ENCODE measurements around the gene RCE1. TPM values are rescaled to one million over a fixed set of nuclear protein-coding genes. Genes with fewer than 3 reads are reported as not detected.

The RCE1 gene
- total and polyA plus RNA-seq, 3 donors from 2014 or later, result 26.4 to 56.9 (median 54.3) TPM

GRCh38 chr11:66877588-66878385 is 34.5 kb downstream of the RCE1 start:
- no peak for TF ChIP-seq CTCF (IDR thresholded peaks at IDR 0.05)
- TF ChIP-seq POLR2A (IDR thresholded peaks at IDR 0.05), result no peak
- WGBS, 2 donors, result 87 to 89% methylated on average over 9 of the region's 9 CpGs
- H3K4me1 ChIP-seq, result no peaks in the 10 kb centered on the region
- no peak overlapping the region for H3K4me3 ChIP-seq
- intact Hi-C loops (cut with DNase I; ENCODE audit: low total_unique reads), result no loop called here
- no peaks in the 10 kb centered on the region for H3K9me3 ChIP-seq
- H3K27ac ChIP-seq, result no peak overlapping the region
- no peaks in the 10 kb centered on the region for H3K27me3 ChIP-seq
- no peak for DNase-seq
- no peaks in the 10 kb centered on the region for H3K36me3 ChIP-seq (ENCODE audit: low read depth, missing control alignments)

DNA sequence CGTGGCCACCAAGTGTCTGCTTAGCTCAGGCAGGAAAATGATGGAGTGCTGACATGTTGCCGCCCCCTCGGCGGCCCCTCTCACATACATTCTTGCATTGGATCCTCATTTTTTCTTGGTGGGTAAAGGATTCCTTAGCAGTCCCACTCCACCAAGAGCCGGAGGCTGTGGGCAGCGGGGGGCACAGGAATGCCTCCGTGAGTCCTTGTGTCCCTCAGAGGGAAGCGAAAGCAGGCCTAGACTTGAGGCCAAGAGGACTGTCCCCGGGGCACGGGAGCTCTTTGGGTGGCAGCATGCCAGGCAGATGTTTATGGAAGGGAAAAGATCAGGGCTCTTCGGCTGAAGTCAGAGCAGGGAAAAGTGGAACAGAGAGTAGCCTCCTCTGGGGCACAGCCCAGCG is 35.2 kb downstream of the RCE1 start:
- intact Hi-C loops (cut with DNase I; ENCODE audit: low total_unique reads), result no loop called here
- no peak overlapping the region for H3K4me3 ChIP-seq
- H3K27ac ChIP-seq, result no peak overlapping the region
- no peaks in the 10 kb centered on the region for H3K4me1 ChIP-seq
- DNase-seq, result no peak
- no peaks in the 10 kb centered on the region for H3K36me3 ChIP-seq (ENCODE audit: low read depth, missing control alignments)
- TF ChIP-seq CTCF (IDR thresholded peaks at IDR 0.05), result no peak
- no peak for TF ChIP-seq POLR2A (IDR thresholded peaks at IDR 0.05)
- H3K9me3 ChIP-seq, result no peaks in the 10 kb centered on the region
- H3K27me3 ChIP-seq, result no peaks in the 10 kb centered on the region
- 73 to 83% methylated on average over 6 to 12 of the region's 12 CpGs for WGBS, 2 donors

GRCh38 chr11:66879000-66879399 is 35.8 kb downstream of the RCE1 start:
- H3K27me3 ChIP-seq, result no peaks in the 10 kb centered on the region
- H3K36me3 ChIP-seq (ENCODE audit: low read depth, missing control alignments), result no peaks in the 10 kb centered on the region
- WGBS, 2 donors, result 72 to 91% methylated on average over 2 to 7 of the region's 7 CpGs
- H3K4me1 ChIP-seq, result no peaks in the 10 kb centered on the region
- intact Hi-C loops (cut with DNase I; ENCODE audit: low total_unique reads), result no loop called here
- H3K27ac ChIP-seq, result no peak overlapping the region
- H3K9me3 ChIP-seq, result no peaks in the 10 kb centered on the region
- TF ChIP-seq CTCF (IDR thresholded peaks at IDR 0.05) (no peak), POLR2A (IDR thresholded peaks at IDR 0.05) (no peak)
- H3K4me3 ChIP-seq, result no peak overlapping the region
- DNase-seq, result no peak

DNA sequence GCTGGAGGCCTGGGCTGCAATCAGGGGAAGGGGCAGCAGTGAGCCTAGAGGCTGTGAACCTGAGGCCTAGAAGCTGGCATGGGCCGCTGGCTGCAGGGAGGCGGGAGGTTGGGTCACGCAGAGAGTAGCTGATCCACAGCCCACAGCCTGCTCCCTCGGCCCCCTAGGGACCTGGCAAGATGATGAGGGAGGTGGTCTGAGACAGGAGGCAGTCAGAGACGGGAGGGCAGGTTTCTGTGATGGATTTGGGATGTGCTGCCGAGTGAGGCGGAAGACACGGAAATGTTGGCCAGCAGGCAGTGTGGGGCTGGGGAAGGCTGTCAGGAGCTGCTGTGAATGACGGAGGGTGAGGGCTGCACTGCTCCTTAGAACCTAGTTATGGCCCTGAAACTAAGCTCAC is 36.3 kb downstream of the RCE1 start:
- no peak overlapping the region for H3K27ac ChIP-seq
- intact Hi-C loops (cut with DNase I; ENCODE audit: low total_unique reads), result no loop called here
- DNase-seq, result no peak
- H3K36me3 ChIP-seq (ENCODE audit: low read depth, missing control alignments), result no peaks in the 10 kb centered on the region
- H3K4me1 ChIP-seq, result no peaks in the 10 kb centered on the region
- WGBS, 2 donors, result 90 to 91% methylated on average over 9 of the region's 9 CpGs
- H3K27me3 ChIP-seq, result no peaks in the 10 kb centered on the region
- H3K9me3 ChIP-seq, result no peaks in the 10 kb centered on the region
- TF ChIP-seq CTCF (IDR thresholded peaks at IDR 0.05), result no peak
- TF ChIP-seq POLR2A (IDR thresholded peaks at IDR 0.05), result no peak
- no peak overlapping the region for H3K4me3 ChIP-seq

DNA sequence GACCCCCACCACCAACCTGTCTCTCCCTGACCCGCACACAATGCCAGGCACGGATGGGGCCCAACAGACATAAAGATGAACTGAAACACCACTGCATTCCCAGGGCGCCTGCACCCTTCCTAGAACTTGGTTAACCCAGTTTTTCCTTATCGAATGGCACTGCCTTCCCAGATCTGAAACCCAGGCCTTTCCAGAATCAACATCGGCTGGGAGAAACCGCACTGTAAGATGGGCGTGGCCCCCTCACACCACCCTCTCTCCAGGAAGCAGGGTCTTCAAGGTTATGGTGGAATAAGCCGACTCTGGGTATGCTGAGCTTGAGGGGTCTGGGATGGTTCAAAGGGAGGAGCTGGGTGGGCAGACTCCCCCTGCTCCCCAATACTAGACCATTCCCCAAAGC is 36.8 kb downstream of the RCE1 start:
- no peak for DNase-seq
- no peaks in the 10 kb centered on the region for H3K27me3 ChIP-seq
- H3K36me3 ChIP-seq (ENCODE audit: low read depth, missing control alignments), result no peaks in the 10 kb centered on the region
- TF ChIP-seq CTCF (IDR thresholded peaks at IDR 0.05) (no peak), POLR2A (IDR thresholded peaks at IDR 0.05) (no peak)
- intact Hi-C loops (cut with DNase I; ENCODE audit: low total_unique reads), result no loop called here
- H3K27ac ChIP-seq, result no peak overlapping the region
- no peak overlapping the region for H3K4me3 ChIP-seq
- WGBS, 2 donors, result 93 to 95% methylated on average over 6 to 8 of the region's 8 CpGs
- no peaks in the 10 kb centered on the region for H3K4me1 ChIP-seq
- no peaks in the 10 kb centered on the region for H3K9me3 ChIP-seq

All from testis (tissue), 3 donors.